Central memory CD8-positive, alpha-beta T cell (primary cell): Measurements from ENCODE around the gene PLD1.
"Not testable (repeated sequence)": the region's sequence is repeated elsewhere in the genome, so short reads cannot be mapped to it uniquely, and the experiment has no call there.

Experiments used
- ATAC-seq: fragments of 150-1000 bp; cut with Tn5 transposase; replicated peaks from 2 replicates; pipeline ENCODE4 v1.10.0; 2022; ENCODE audit warnings: mild to moderate bottlenecking, moderate FRiP score, moderate number of reproducible peaks; ENCODE audit not compliant: poor library complexity, severe bottlenecking; ENCODE audit errors: extremely low read depth
- DNase-seq, 2 donors: peaks; one replicate each; pipeline ENCODE4 v3.0.0; 2021; ENCODE audit warnings: low spot score in 2 of 2
- H3K27ac Mint-ChIP-seq: one replicate; pipeline ENCODE4 v1.8.0; 2022; ENCODE audit warnings: low read depth, mild to moderate bottlenecking, moderate library complexity, mixed read lengths
- H3K27me3 Mint-ChIP-seq: one replicate; pipeline ENCODE4 v1.8.0; 2022; ENCODE audit warnings: mixed read lengths
- H3K36me3 Mint-ChIP-seq: one replicate; pipeline ENCODE4 v1.8.0; 2022; ENCODE audit warnings: mild to moderate bottlenecking, moderate library complexity, mixed read lengths; ENCODE audit not compliant: insufficient read depth
- H3K4me1 Mint-ChIP-seq: one replicate; pipeline ENCODE4 v1.8.0; 2022; ENCODE audit warnings: mixed read lengths
- H3K4me3 Mint-ChIP-seq: one replicate; pipeline ENCODE4 v1.8.0; 2022; ENCODE audit warnings: mild to moderate bottlenecking, moderate library complexity, mixed read lengths
- H3K9me3 Mint-ChIP-seq: one replicate; pipeline ENCODE4 v1.8.0; 2022; ENCODE audit warnings: mixed read lengths

The PLD1 gene

DNA sequence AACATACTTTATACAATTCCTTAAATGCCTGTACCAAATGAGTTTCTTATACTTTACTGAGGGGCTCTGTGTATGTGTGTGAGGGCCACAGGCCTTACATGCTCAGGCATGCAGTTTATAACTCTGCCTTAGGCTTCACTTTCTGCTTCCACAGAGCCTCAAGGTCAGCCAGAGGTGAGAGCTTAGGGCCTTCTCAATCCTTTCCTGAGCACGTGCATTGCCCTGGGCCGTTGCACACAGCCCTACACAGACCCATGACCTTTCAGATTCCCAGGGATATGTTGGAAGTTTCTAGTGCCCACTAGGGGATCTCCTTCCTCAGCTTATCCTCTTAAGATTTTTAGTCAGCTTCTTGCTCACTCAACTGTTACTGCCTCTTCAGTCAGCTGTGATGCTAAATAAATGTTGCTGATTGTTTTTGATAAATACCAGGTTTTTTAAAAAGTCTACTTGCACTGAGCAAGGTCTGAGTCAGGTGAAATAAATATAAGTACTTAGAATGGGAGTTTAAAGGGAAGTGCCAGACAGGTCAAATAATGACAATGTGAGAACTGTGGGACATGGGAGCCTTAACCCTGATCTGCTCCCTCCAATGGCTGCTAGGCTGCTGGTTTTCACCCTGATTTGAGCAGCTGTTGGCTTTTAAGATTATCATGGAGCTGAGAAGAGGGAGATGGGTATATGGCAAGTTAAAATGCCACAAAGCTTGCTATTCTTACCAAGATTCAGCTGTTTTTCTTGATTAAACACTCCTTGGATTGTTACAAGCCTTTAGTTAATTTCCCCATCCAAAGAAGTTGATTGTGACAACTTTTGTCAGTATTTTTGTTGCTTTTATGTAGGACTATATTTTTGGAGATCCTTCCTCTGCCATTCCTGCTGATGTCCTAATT, 169.5 kb downstream of the PLD1 start:
- Mint-ChIP-seq H3K36me3 (no peaks in the 10 kb centered on the region), H3K9me3 (no peaks in the 10 kb centered on the region), H3K27me3 (no peaks in the 10 kb centered on the region), H3K27ac (no peak overlapping the region), H3K4me1 (no peaks in the 10 kb centered on the region), H3K4me3 (no peak overlapping the region)
- ATAC-seq, result no peak
- DNase-seq, result no peak

DNA sequence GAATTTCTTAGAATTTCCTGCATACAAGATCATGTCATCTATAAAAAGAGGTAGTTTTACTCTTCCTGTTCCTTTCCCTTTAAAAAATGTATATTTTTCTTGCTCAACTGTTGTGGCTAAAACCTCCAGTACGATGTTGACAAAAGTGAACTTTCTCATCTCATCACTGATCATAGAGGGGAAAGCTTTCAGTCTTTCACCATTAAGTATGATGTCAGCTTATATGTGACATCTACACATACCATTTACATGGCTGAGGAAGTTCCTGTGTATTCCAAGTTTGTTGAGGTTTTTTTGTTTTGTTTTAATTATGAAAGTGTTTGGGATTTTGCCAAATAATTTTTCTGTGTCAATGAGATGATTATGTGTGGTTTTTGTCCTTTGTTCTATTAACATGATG, 173.6 kb downstream of the PLD1 start:
- ATAC-seq (no peak), DNase-seq (no peak)
- no peaks in the 10 kb centered on the region for H3K27me3 Mint-ChIP-seq
- no peak overlapping the region for H3K4me3 Mint-ChIP-seq
- no peaks in the 10 kb centered on the region for H3K4me1 Mint-ChIP-seq
- H3K27ac Mint-ChIP-seq, result no peak overlapping the region
- no peaks in the 10 kb centered on the region for H3K36me3 Mint-ChIP-seq
- H3K9me3 Mint-ChIP-seq, result no peaks in the 10 kb centered on the region

DNA sequence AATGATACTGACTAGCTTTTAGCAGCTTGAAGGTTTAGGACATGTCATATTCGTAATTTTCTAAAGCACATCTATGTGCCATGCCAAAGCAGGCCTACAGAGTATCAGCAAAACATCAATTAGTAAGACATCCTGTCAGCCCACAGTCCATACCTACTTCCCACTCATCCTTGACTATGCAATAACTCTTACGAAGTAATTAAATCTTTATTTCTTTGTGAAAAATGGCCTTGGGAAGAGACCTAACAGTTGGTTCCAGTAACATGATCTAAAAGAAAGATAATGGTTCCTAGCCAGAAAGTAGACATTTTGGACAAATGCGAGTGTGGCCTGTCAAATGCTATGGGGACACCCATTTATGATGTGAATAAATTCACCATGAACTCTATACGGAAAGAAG, 177.5 kb downstream of the PLD1 start:
- Mint-ChIP-seq H3K27ac (no peak overlapping the region), H3K36me3 (no peaks in the 10 kb centered on the region), H3K4me1 (no peaks in the 10 kb centered on the region), H3K27me3 (no peaks in the 10 kb centered on the region), H3K4me3 (no peak overlapping the region), H3K9me3 (no peaks in the 10 kb centered on the region)
- no peak for ATAC-seq
- DNase-seq, result no peak

DNA sequence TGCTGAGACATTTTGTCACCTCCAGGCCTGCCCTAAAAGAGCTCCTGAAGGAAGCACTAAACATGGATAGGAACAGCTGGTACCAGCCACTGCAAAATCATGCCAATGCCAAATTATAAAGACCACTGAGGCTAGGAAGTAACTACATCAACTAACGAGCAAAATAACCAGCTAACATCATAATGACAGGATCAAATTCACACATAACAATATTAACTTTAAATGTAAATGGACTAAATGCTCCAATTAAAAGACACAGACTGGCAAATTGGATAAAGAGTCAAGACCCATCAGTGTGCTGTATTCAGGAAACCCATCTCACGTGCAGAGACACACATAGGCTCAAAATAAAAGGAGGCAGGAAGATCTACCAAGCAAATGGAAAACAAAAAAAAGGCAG, 183.5 kb downstream of the PLD1 start:
- not testable (repeated sequence) for H3K27ac Mint-ChIP-seq, H3K36me3 Mint-ChIP-seq, H3K9me3 Mint-ChIP-seq, ATAC-seq, DNase-seq, H3K4me3 Mint-ChIP-seq, H3K4me1 Mint-ChIP-seq
- peaks cover 30% of the 10 kb centered on the region for H3K27me3 Mint-ChIP-seq

DNA sequence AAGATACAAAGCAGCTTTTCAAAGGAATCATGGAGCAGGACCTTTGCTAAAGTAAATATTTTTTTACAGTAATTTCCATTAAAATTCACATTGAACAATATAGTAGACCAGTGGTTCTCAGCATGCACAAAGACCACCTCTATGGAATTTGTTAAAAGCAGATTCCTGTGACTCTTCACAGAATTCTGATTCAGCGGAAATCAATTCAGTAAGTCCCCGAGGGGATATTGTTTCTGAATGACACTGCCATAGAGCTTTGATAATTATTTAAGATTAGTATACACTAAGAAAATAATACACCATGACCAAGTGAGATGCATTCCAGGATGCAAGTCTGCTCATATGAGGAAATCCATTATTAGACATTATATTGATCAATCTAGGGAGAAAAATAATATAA, 188.2 kb downstream of the PLD1 start:
- H3K36me3 Mint-ChIP-seq, result peaks cover 2% of the 10 kb centered on the region
- no peak overlapping the region for H3K4me3 Mint-ChIP-seq
- H3K27ac Mint-ChIP-seq, result no peak overlapping the region
- no peak for ATAC-seq
- peaks cover 38% of the 10 kb centered on the region for H3K27me3 Mint-ChIP-seq
- DNase-seq, result no peak
- peaks cover 6% of the 10 kb centered on the region for H3K4me1 Mint-ChIP-seq
- no peaks in the 10 kb centered on the region for H3K9me3 Mint-ChIP-seq

DNA sequence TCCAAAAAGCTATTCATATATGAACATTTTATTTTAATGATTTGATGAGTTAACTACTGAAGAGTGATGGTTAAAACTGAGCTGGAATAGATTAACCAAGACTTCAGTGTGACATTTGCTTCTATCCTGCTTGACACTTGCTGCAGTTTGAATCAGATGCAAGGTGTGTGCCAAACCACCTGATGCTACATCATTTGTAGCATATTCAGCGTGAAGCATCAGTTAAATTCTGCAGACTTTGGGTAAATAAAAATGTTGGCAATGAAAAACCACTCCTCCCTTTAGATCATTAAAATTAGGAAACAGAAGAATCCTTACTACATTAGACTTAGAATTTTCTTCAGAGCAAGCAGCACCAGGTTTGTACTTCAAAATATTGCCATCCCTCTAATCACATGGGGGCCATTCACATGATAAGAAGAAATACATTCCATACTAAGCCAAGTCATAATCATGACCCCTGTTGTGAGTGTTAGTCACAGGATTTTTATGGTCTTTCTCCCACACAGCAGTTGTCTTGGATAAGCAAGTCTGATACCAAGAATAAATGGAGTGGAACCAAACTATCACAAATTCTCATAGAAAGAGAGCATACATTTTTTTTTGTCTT, 189.4 kb downstream of the PLD1 start:
- H3K9me3 Mint-ChIP-seq, result no peaks in the 10 kb centered on the region
- ATAC-seq (no peak), DNase-seq (no peak)
- H3K27ac Mint-ChIP-seq, result no peak overlapping the region
- H3K4me1 Mint-ChIP-seq, result peaks cover 6% of the 10 kb centered on the region
- peaks cover 48% of the 10 kb centered on the region for H3K27me3 Mint-ChIP-seq
- peaks cover 4% of the 10 kb centered on the region for H3K36me3 Mint-ChIP-seq
- no peak overlapping the region for H3K4me3 Mint-ChIP-seq

DNA sequence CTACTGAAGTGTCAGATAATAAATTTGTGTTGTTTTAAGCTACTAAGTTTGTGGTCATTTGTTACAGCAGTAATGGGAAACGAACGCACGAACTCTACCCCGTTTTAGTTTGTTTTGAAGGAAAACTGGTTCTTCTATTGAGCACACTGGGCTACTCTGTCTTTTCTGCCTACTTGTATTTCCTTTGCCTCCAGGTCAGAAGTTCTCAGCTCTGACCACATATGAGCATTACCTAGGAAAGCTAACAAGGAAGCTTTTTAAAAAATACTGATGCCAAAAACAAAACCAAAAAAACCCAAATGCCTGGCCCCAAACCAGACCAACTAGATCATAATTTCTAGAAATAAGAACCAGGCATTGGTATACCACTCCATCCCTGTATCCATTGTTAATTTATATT, 193.5 kb downstream of the PLD1 start:
- Mint-ChIP-seq H3K4me1 (no peaks in the 10 kb centered on the region), H3K27ac (no peak overlapping the region), H3K36me3 (peaks cover 4% of the 10 kb centered on the region), H3K9me3 (no peaks in the 10 kb centered on the region), H3K27me3 (peaks cover 36% of the 10 kb centered on the region), H3K4me3 (no peak overlapping the region)
- DNase-seq, result no peak
- ATAC-seq, result no peak

DNA sequence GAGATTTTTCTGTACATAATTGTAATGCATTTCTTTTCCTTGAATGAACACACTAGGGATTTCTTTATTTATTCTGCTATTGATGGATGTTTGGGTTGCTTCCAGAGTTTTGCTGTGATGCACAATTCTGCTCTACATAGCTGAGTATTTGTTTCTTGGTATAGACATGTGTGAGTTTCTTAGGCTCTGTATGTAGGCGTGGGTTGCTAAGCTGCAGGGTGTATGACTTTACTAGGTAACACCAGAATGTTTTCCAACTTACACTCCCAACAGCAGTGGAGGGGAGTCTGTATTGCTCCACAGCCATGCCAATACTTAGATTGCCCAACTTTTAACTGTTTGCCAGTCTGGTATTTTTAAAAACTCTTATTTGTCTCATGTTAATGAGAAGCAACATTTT, 194.6 kb downstream of the PLD1 start:
- Mint-ChIP-seq H3K36me3 (peaks cover 4% of the 10 kb centered on the region), H3K27ac (no peak overlapping the region), H3K4me3 (no peak overlapping the region), H3K27me3 (peaks cover 28% of the 10 kb centered on the region), H3K4me1 (no peaks in the 10 kb centered on the region), H3K9me3 (no peaks in the 10 kb centered on the region)
- DNase-seq (no peak), ATAC-seq (no peak)

DNA sequence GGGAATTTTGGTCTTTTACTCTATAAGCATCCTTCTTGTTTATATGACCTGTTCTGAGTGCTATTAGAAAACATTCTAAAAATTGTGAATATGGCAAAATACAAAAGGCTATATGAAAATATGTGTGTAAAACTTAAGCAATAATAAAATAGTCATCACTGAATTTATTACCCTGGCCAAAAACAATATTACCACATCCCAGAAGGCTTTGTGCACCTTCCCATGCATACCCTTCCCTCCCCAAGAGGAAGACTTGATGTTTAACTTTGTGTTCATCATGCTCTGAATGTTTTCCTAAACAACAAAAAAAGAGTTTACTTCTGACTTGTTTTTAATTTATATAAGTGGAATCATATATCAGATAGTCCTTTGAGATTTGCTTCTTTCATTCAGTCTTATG, 195.0 kb downstream of the PLD1 start:
- Mint-ChIP-seq H3K4me3 (no peak overlapping the region), H3K9me3 (no peaks in the 10 kb centered on the region), H3K4me1 (no peaks in the 10 kb centered on the region), H3K27ac (no peak overlapping the region), H3K27me3 (peaks cover 28% of the 10 kb centered on the region), H3K36me3 (peaks cover 4% of the 10 kb centered on the region)
- DNase-seq, result no peak
- no peak for ATAC-seq

DNA sequence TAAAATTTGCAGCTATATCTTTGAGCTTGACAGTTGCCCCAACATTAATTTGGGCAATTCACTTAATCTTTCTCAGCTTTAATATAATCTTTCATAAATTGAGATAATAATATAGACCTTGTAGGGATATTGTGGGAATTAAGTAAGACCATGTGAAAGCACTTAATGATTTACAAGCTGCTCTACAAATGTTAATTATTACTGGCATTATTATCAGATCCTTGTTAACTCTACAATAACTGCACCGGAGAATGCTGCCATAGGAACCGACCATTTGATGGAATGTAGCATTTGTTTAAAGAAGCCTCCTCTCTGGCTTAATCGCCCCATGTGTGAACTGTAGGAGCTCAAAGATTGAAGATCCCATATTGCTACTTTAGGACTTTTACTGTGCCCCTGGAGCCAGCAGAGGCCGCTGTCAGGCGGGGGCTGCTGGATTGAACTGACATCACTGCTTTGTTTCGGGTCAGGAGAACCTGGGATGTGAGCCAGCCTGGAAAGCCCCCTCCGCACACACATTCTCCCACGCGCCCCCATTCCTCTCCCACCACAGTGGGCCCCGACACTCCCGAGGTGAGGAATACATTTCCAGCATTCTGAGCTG, 195.9 kb downstream of the PLD1 start:
- no peak for ATAC-seq
- Mint-ChIP-seq H3K9me3 (no peaks in the 10 kb centered on the region), H3K27ac (no peak overlapping the region), H3K4me1 (no peaks in the 10 kb centered on the region), H3K4me3 (no peak overlapping the region), H3K27me3 (peaks cover 28% of the 10 kb centered on the region), H3K36me3 (peaks cover 4% of the 10 kb centered on the region)
- no peak for DNase-seq

DNA sequence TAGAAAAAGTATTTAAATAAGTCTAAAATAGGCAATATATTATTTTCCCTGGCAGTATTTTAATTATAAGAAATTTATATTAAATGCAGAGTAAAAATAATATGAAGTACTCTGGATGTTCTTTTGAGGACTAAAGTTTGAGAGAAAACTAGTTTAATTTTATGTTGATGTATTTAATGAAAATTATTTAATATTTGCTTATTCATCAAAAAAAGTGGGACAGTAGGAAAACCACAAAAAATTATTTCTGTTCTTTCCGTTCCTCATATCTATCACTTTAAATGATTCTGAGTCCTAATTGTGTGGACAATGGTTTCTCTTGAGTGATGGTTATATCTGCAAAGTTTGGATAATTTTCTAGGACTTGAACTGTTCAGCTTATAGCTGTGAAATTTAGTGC, 202.8 kb downstream of the PLD1 start:
- DNase-seq (no peak), ATAC-seq (no peak)
- Mint-ChIP-seq H3K4me3 (no peak overlapping the region), H3K9me3 (no peaks in the 10 kb centered on the region), H3K27me3 (peaks cover 11% of the 10 kb centered on the region), H3K27ac (no peak overlapping the region), H3K4me1 (no peaks in the 10 kb centered on the region), H3K36me3 (no peaks in the 10 kb centered on the region)

DNA sequence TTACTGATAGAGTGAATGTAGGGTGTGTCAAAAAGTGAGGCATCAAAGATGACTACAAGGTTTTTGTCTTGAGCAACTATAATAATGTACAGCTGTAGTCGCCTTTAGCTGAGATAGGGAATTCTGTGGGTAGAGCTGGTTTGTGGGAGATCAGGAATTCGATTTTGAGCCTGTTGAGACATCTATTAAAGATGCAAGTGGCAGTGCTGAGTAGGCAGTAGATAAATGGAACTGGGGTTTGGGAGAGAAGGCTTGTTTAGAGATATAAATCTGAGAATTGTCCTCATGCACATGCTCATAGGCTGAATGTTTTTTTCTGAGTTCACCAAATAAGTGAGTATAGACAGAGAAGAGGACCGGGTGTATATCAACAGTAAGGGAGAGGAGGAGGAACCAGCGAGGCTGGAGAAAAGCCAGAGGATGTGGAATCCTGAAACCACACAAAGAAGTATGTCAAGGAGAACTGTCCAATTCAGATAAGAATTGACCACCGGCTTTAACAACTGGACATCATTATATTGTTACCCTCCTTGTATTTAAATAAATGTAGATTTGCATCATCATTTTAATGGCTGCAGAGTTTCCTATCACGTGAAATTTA, 204.0 kb downstream of the PLD1 start:
- H3K36me3 Mint-ChIP-seq, result no peaks in the 10 kb centered on the region
- H3K4me1 Mint-ChIP-seq, result no peaks in the 10 kb centered on the region
- no peak for DNase-seq
- no peak overlapping the region for H3K27ac Mint-ChIP-seq
- no peaks in the 10 kb centered on the region for H3K9me3 Mint-ChIP-seq
- no peak overlapping the region for H3K4me3 Mint-ChIP-seq
- peaks cover 11% of the 10 kb centered on the region for H3K27me3 Mint-ChIP-seq
- no peak for ATAC-seq

DNA sequence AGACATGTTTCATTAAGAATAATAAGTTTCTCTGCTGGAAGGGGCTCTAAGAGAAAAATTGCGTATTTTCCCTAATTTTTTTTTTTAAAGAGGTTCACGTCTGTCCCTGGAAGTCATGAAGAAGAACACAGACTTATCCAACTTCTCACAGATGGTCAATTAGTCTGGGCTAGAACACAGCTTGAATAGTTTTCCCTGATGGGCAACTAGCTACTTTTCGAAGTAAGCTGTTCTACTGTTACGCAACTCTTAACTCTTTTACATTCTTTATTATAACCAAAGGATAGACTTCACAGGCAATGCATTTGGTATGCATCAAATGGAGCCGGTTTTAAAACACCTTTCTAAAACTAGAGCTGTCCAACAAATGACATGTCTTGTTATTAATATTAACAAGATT, 205.9 kb downstream of the PLD1 start:
- no peak for ATAC-seq
- Mint-ChIP-seq H3K4me3 (no peak overlapping the region), H3K4me1 (no peaks in the 10 kb centered on the region), H3K9me3 (no peaks in the 10 kb centered on the region), H3K27ac (no peak overlapping the region), H3K36me3 (no peaks in the 10 kb centered on the region), H3K27me3 (peaks cover 11% of the 10 kb centered on the region)
- DNase-seq, result no peak
